ENCODE measurements around the gene CNDP1.
"Not testable (repeated sequence)": the region's sequence is repeated elsewhere in the genome, so short reads cannot be mapped to it uniquely, and the experiment has no call there.

Gene CNDP1

DNA sequence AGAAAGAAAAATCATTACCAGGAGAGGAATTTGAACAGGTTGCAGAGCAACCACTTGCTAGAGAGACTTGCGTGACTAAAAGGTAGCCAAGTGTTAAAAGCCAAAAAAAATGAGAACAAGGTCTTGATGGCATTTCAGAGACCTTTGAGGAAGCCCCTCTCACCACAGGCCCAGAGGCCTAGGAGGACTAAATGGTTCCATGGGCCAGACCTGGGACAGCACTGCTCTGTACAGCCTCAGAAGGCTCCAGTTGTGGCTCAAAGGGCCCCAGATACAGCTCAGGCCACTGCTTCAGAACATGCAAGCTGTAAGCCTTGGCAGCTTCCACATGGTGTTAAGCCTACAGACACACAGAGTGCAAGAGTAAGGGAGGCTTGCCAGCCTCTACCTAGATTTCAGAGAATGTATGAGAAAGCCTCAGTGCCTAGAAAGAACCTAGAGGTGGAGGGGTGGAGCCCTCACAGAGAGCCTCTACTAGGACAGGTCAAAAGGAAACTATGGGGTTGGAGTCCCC is 15.3 kb downstream of the CNDP1 start:
- H3K9me3 ChIP-seq (ENCODE audit: low read length): no peaks in the 10 kb centered on the region
- no peaks in the 10 kb centered on the region for H3K36me3 ChIP-seq (ENCODE audit: insufficient read depth, low read length)
- no peaks in the 10 kb centered on the region for H3K27me3 ChIP-seq (ENCODE audit: insufficient read depth, low read length)
- peaks cover 7% of the 10 kb centered on the region for H3K4me1 ChIP-seq (ENCODE audit: insufficient read depth, low read length)
- H3K4me3 ChIP-seq (ENCODE audit: low read length): no peak overlapping the region
- no peak overlapping the region for H2AFZ ChIP-seq (ENCODE audit: low read depth, low read length)

GRCh38 chr18:74550886-74551285 is 16.6 kb downstream of the CNDP1 start:
- no peaks in the 10 kb centered on the region for H3K27me3 ChIP-seq (ENCODE audit: insufficient read depth, low read length)
- no peaks in the 10 kb centered on the region for H3K36me3 ChIP-seq (ENCODE audit: insufficient read depth, low read length)
- peaks cover 7% of the 10 kb centered on the region for H3K4me1 ChIP-seq (ENCODE audit: insufficient read depth, low read length)
- no peaks in the 10 kb centered on the region for H3K9me3 ChIP-seq (ENCODE audit: low read length)
- no peak overlapping the region for H3K4me3 ChIP-seq (ENCODE audit: low read length)
- no peak overlapping the region for H2AFZ ChIP-seq (ENCODE audit: low read depth, low read length)

GRCh38 chr18:74551452-74551851 is 17.2 kb downstream of the CNDP1 start:
- no peak overlapping the region for H3K4me3 ChIP-seq (ENCODE audit: low read length)
- H2AFZ ChIP-seq (ENCODE audit: low read depth, low read length): no peak overlapping the region
- H3K9me3 ChIP-seq (ENCODE audit: low read length): no peaks in the 10 kb centered on the region
- no peaks in the 10 kb centered on the region for H3K27me3 ChIP-seq (ENCODE audit: insufficient read depth, low read length)
- H3K4me1 ChIP-seq (ENCODE audit: insufficient read depth, low read length): peaks cover 7% of the 10 kb centered on the region
- no peaks in the 10 kb centered on the region for H3K36me3 ChIP-seq (ENCODE audit: insufficient read depth, low read length)

GRCh38 chr18:74551936-74552555 is 17.7 kb downstream of the CNDP1 start:
- Histone ChIP-seq H3K36me3 (ENCODE audit: insufficient read depth, low read length) (no peaks in the 10 kb centered on the region), H3K27me3 (ENCODE audit: insufficient read depth, low read length) (no peaks in the 10 kb centered on the region), H3K4me3 (ENCODE audit: low read length) (no peak overlapping the region), H3K9me3 (ENCODE audit: low read length) (no peaks in the 10 kb centered on the region), H3K4me1 (ENCODE audit: insufficient read depth, low read length) (peaks cover 7% of the 10 kb centered on the region), H2AFZ (ENCODE audit: low read depth, low read length) (no peak overlapping the region)

- Histone ChIP-seq H2AFZ (ENCODE audit: low read depth, low read length) (no peak overlapping the region), H3K4me1 (ENCODE audit: insufficient read depth, low read length) (peaks cover 7% of the 10 kb centered on the region), H3K36me3 (ENCODE audit: insufficient read depth, low read length) (no peaks in the 10 kb centered on the region), H3K4me3 (ENCODE audit: low read length) (no peak overlapping the region), H3K9me3 (ENCODE audit: low read length) (no peaks in the 10 kb centered on the region), H3K27me3 (ENCODE audit: insufficient read depth, low read length) (no peaks in the 10 kb centered on the region)
These were observed 21.8 kb downstream of the CNDP1 start for GRCh38 chr18:74556126-74556525.

DNA sequence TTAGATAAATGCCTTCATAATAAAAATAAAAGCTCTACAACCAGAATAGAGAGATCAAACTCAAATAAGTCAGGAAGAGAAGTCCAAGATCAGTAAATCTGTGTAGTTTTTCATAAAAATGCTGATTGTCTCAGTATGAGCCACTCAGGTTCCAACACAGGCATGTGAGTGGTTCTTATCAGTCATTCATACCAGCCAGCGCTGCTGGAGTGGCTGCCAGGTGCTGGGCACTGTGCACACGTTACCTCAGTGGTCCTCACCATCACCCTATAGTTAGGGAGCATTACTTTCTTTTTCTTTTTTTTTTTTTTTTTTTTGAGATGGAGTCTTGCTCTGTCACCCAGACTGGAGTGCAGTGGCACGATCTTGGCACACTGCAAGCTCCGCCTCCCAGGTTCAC is 23.8 kb downstream of the CNDP1 start:
- H3K4me1 ChIP-seq (ENCODE audit: insufficient read depth, low read length): no peaks in the 10 kb centered on the region
- no peaks in the 10 kb centered on the region for H3K36me3 ChIP-seq (ENCODE audit: insufficient read depth, low read length)
- H3K9me3 ChIP-seq (ENCODE audit: low read length): no peaks in the 10 kb centered on the region
- no peak overlapping the region for H3K4me3 ChIP-seq (ENCODE audit: low read length)
- no peak overlapping the region for H2AFZ ChIP-seq (ENCODE audit: low read depth, low read length)
- no peaks in the 10 kb centered on the region for H3K27me3 ChIP-seq (ENCODE audit: insufficient read depth, low read length)

DNA sequence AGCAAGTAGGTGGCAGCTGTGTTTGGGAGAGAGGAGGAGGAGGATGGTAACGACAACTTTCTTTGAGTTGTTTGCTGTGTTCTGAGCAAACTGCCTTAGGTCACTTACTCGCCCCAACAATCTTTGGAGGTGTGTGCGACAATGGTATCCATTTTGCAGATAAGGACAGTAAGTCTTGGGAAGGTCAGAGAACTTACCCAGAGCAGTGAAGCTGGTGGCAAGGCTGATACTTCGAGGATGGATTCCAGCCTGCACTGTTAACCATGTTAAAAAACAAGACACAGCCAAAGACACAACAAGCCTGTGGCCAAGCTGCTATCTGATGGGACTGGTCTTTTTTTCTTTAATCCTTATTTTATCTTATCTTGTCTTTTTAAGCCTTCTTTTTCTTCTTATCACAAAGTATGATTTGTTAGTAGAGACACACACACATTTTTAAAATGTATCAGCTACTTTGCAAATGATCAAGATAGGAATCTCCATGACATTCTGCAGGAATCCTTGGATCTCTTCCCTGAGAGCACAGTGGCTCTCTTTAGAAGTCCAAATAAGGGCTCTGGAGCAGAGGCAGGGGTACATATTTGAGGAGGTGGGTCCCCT is 27.9 kb downstream of the CNDP1 start:
- Histone ChIP-seq H3K4me1 (ENCODE audit: insufficient read depth, low read length) (no peaks in the 10 kb centered on the region), H3K4me3 (ENCODE audit: low read length) (no peak overlapping the region), H3K9me3 (ENCODE audit: low read length) (no peaks in the 10 kb centered on the region), H3K36me3 (ENCODE audit: insufficient read depth, low read length) (no peaks in the 10 kb centered on the region), H2AFZ (ENCODE audit: low read depth, low read length) (no peak overlapping the region), H3K27me3 (ENCODE audit: insufficient read depth, low read length) (no peaks in the 10 kb centered on the region)

- Histone ChIP-seq H3K27me3 (ENCODE audit: insufficient read depth, low read length) (no peaks in the 10 kb centered on the region), H3K4me1 (ENCODE audit: insufficient read depth, low read length) (no peaks in the 10 kb centered on the region), H3K36me3 (ENCODE audit: insufficient read depth, low read length) (no peaks in the 10 kb centered on the region), H3K9me3 (ENCODE audit: low read length) (no peaks in the 10 kb centered on the region), H3K4me3 (ENCODE audit: low read length) (no peak overlapping the region), H2AFZ (ENCODE audit: low read depth, low read length) (no peak overlapping the region)
These were observed 28.5 kb downstream of the CNDP1 start for GRCh38 chr18:74562775-74563174.

- no peaks in the 10 kb centered on the region for H3K36me3 ChIP-seq (ENCODE audit: insufficient read depth, low read length)
- no peaks in the 10 kb centered on the region for H3K4me1 ChIP-seq (ENCODE audit: insufficient read depth, low read length)
- H2AFZ ChIP-seq (ENCODE audit: low read depth, low read length): no peak overlapping the region
- no peak overlapping the region for H3K4me3 ChIP-seq (ENCODE audit: low read length)
- no peaks in the 10 kb centered on the region for H3K9me3 ChIP-seq (ENCODE audit: low read length)
- no peaks in the 10 kb centered on the region for H3K27me3 ChIP-seq (ENCODE audit: insufficient read depth, low read length)
These were observed 29.7 kb downstream of the CNDP1 start for GRCh38 chr18:74563999-74564398.

DNA sequence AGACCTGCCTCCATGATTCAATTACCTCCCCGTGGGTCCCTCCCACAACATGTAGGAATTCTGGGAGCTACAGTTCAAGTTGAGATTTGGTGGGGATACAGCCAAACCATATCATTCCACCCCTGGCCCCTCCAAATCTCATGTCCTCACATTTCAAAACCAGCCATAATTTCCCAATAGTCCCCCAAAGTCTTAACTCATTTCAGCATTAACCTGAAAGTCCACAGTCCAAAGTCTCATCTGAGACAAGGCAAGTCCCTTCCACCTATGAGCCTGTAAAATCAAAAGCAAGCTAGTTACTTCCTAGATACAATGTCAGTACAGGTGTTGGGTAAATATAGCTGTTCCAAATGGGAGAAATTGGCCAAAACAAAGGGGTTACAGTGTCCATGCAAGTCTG is 30.9 kb downstream of the CNDP1 start:
- H3K36me3 ChIP-seq (ENCODE audit: insufficient read depth, low read length); H3K4me1 ChIP-seq (ENCODE audit: insufficient read depth, low read length); H3K27me3 ChIP-seq (ENCODE audit: insufficient read depth, low read length); H2AFZ ChIP-seq (ENCODE audit: low read depth, low read length); H3K9me3 ChIP-seq (ENCODE audit: low read length); H3K4me3 ChIP-seq (ENCODE audit: low read length): not testable (repeated sequence)

DNA sequence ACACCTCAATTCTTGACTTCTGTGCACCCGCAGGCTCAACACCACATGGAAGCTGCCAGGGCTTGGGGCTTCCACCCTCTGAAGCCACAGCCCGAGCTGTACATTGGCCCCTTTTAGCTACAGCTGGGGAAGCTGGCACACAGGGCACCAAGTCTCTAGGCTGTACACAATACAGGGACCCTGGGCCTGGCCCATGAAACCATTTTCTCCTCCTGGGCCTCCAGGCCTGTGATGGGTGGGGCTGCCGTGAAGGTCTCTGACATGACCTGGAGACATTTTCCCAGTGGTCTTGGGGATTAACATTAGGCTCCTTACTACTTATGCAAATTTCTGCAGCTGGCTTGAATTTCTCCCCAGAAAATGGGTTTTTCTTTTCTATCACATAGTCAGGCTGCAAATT is 31.7 kb downstream of the CNDP1 start:
- H3K36me3 ChIP-seq (ENCODE audit: insufficient read depth, low read length); H3K4me3 ChIP-seq (ENCODE audit: low read length): not testable (repeated sequence)

DNA sequence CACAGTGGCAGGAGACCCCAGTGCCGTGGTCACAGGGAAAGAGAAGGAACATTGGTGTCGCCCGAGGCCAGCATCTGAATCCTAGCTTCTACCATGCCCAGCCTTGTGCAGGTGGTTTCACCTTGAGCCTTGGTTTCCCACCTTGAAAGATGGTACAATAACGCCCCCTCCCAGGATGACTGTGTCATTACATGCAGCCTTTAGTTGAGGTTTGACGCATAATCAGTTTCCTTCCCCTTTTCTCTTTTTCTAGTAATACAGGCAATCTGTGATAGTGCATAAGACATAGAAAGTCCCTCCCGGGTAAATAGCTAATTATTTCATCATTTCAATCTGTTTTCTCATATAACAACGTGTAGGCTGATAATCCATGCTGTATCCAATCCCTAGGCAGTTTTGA is 33.5 kb downstream of the CNDP1 start:
- Histone ChIP-seq H3K4me3 (ENCODE audit: low read length) (no peak overlapping the region), H3K27me3 (ENCODE audit: insufficient read depth, low read length) (peaks cover 4% of the 10 kb centered on the region), H3K36me3 (ENCODE audit: insufficient read depth, low read length) (no peaks in the 10 kb centered on the region), H2AFZ (ENCODE audit: low read depth, low read length) (no peak overlapping the region), H3K4me1 (ENCODE audit: insufficient read depth, low read length) (no peaks in the 10 kb centered on the region), H3K9me3 (ENCODE audit: low read length) (no peaks in the 10 kb centered on the region)

More for the DNA sequence above, 31.7 kb downstream of the CNDP1 start:
- not testable (repeated sequence) for H3K9me3 ChIP-seq (ENCODE audit: low read length); H2AFZ ChIP-seq (ENCODE audit: low read depth, low read length); H3K4me1 ChIP-seq (ENCODE audit: insufficient read depth, low read length); H3K27me3 ChIP-seq (ENCODE audit: insufficient read depth, low read length)

DNA sequence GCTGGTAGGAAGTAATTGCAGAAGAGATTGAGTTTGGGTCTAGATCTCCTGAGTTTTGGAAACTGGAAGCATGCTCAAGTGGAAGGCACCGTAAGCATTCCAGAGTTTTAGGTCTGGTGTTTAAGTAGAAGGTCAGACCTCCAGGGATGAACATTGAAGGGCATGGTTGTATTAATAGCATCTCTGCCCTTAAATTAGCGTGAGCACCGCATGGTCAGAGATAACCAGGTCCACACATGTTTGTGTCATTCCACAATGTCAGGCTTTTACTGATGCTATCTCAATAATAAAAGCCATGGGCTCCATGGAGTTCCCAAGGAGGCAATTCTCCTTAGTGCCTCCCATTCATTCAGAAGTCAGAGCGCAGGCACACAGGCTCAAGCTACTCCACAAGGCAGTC is 35.1 kb downstream of the CNDP1 start:
- no peak overlapping the region for H2AFZ ChIP-seq (ENCODE audit: low read depth, low read length)
- H3K4me3 ChIP-seq (ENCODE audit: low read length): no peak overlapping the region
- H3K36me3 ChIP-seq (ENCODE audit: insufficient read depth, low read length): no peaks in the 10 kb centered on the region
- H3K4me1 ChIP-seq (ENCODE audit: insufficient read depth, low read length): peaks cover 3% of the 10 kb centered on the region
- peaks cover 4% of the 10 kb centered on the region for H3K27me3 ChIP-seq (ENCODE audit: insufficient read depth, low read length)
- no peaks in the 10 kb centered on the region for H3K9me3 ChIP-seq (ENCODE audit: low read length)

DNA sequence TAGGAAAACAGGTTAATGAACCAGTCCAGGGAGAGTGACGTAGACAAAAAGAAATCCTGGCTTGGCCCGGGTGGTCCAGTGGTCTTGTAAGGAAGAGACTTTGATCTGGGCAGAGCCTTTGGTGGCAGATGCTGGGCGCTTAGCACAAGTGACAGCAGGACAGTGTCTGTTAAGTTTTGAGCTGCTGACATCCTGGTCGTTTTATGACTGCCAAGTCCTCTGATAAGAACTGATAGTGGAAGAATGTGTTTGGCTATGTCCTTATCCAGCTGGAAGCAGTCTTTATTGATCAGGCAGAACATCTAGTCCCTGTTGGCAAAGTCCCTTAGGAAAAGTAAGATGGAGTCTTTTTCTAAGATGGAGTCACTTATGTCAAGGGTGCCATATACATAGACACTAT is 36.0 kb downstream of the CNDP1 start:
- no peak overlapping the region for H2AFZ ChIP-seq (ENCODE audit: low read depth, low read length)
- H3K9me3 ChIP-seq (ENCODE audit: low read length): no peaks in the 10 kb centered on the region
- H3K36me3 ChIP-seq (ENCODE audit: insufficient read depth, low read length): no peaks in the 10 kb centered on the region
- no peak overlapping the region for H3K4me3 ChIP-seq (ENCODE audit: low read length)
- H3K4me1 ChIP-seq (ENCODE audit: insufficient read depth, low read length): peaks cover 4% of the 10 kb centered on the region
- peaks cover 4% of the 10 kb centered on the region for H3K27me3 ChIP-seq (ENCODE audit: insufficient read depth, low read length)
